GM18870 (cell line): ENCODE results near the gene MBD3L5.
"Not testable (repeated sequence)": the region's sequence is repeated elsewhere in the genome, so short reads cannot be mapped to it uniquely, and the experiment has no call there.

ENCODE experiments used
- ATAC-seq: cut with Tn5 transposase; IDR thresholded peaks from one replicate; pipeline ENCODE4 v1.9.1; 2021; ENCODE audit warnings: moderate library complexity; ENCODE audit not compliant: unreplicated experiment

The MBD3L5 gene

GRCh38 chr19:7030278-7030677, at the start of gene MBD3L5:
MBD3L5 (plus strand) TSS chr19:7030578; CDS start chr19:7030612, 34 bp downstream.
- ATAC-seq = not testable (repeated sequence)

- ATAC-seq = no peak
Observed at GRCh38 chr19:6983448-6983847, 46.9 kb upstream of the MBD3L5 start.

- no peak for ATAC-seq
Observed at GRCh38 chr19:6987850-6988249, 42.5 kb upstream of the MBD3L5 start.

- no peak for ATAC-seq
Observed at GRCh38 chr19:6988257-6988656, 42.1 kb upstream of the MBD3L5 start.

- no peak for ATAC-seq
Observed at GRCh38 chr19:6995054-6995453, 35.3 kb upstream of the MBD3L5 start.

GRCh38 chr19:6996810-6997209, 33.6 kb upstream of the MBD3L5 start:
- ATAC-seq = no peak

GRCh38 chr19:6997679-6998445, 32.5 kb upstream of the MBD3L5 start:
- ATAC-seq = no peak

GRCh38 chr19:6999933-7000332, 30.4 kb upstream of the MBD3L5 start:
- ATAC-seq = no peak

GRCh38 chr19:7000333-7000732, 30.0 kb upstream of the MBD3L5 start:
- ATAC-seq = no peak

- no peak for ATAC-seq
Observed at GRCh38 chr19:7000816-7001215, 29.6 kb upstream of the MBD3L5 start.

GRCh38 chr19:7004313-7004931, 26.0 kb upstream of the MBD3L5 start:
- no peak for ATAC-seq

GRCh38 chr19:7006135-7006704, 24.2 kb upstream of the MBD3L5 start:
- no peak for ATAC-seq

- no peak for ATAC-seq
Observed at GRCh38 chr19:7007859-7008258, 22.5 kb upstream of the MBD3L5 start.

- ATAC-seq = no peak
Observed at GRCh38 chr19:7010722-7011593, 19.4 kb upstream of the MBD3L5 start.

- ATAC-seq = no peak
Observed at GRCh38 chr19:7013678-7014077, 16.7 kb upstream of the MBD3L5 start.

- ATAC-seq = no peak
Observed at GRCh38 chr19:7018828-7019227, 11.6 kb upstream of the MBD3L5 start.

GRCh38 chr19:7021331-7021730, 9.0 kb upstream of the MBD3L5 start, which contains the start of gene MBD3L2B:
MBD3L2B (minus strand) TSS chr19:7021431; CDS start chr19:7021397, 34 bp downstream.
- not testable (repeated sequence) for ATAC-seq

- ATAC-seq = not testable (repeated sequence)
Observed at GRCh38 chr19:7028790-7029189, 1.6 kb upstream of the MBD3L5 start.

- not testable (repeated sequence) for ATAC-seq
Observed at GRCh38 chr19:7040079-7040478, 9.7 kb downstream of the MBD3L5 start, which contains the start of gene MBD3L4. MBD3L4 (minus strand) TSS chr19:7040179; CDS start chr19:7040144, 35 bp downstream.

GRCh38 chr19:7041563-7041962, 11.2 kb downstream of the MBD3L5 start:
- not testable (repeated sequence) for ATAC-seq

GRCh38 chr19:7049021-7049420, 18.6 kb downstream of the MBD3L5 start, which contains the start of gene MBD3L2:
MBD3L2 (plus strand) TSS chr19:7049321; CDS start chr19:7049374, 53 bp downstream.
- ATAC-seq = not testable (repeated sequence)
